HuH-7 (cell line): ENCODE results near the gene TBC1D13.
"Not testable (repeated sequence)": the region's sequence is repeated elsewhere in the genome, so short reads cannot be mapped to it uniquely, and the experiment has no call there.

ENCODE experiments used
- DNase-seq: peaks from one replicate; pipeline ENCODE4 v3.0.0; 2011; ENCODE audit warnings: low spot score

TBC1D13 gene

GRCh38 chr9:128785427-128785826 is 1.6 kb upstream of the TBC1D13 start:
- no peak for DNase-seq

- no peak for DNase-seq
Observed at GRCh38 chr9:128787659-128788058, 606 bp downstream of the TBC1D13 start.

- no peak for DNase-seq
Observed at GRCh38 chr9:128788445-128788844, 1.4 kb downstream of the TBC1D13 start.

GRCh38 chr9:128790536-128790935 is 3.5 kb downstream of the TBC1D13 start:
- no peak for DNase-seq

GRCh38 chr9:128792134-128792533 is 5.1 kb downstream of the TBC1D13 start:
- no peak for DNase-seq

- no peak for DNase-seq
Observed at GRCh38 chr9:128792978-128793686, 6.1 kb downstream of the TBC1D13 start.

- not testable (repeated sequence) for DNase-seq
Observed at GRCh38 chr9:128794961-128795360, 7.9 kb downstream of the TBC1D13 start.

- no peak for DNase-seq
Observed at GRCh38 chr9:128798896-128799295, 11.8 kb downstream of the TBC1D13 start.

GRCh38 chr9:128800061-128800460 is 13.0 kb downstream of the TBC1D13 start:
- no peak for DNase-seq

- DNase-seq, result no peak
Observed at GRCh38 chr9:128802482-128802881, 15.4 kb downstream of the TBC1D13 start.

- DNase-seq, result no peak
Observed at GRCh38 chr9:128805661-128806060, 18.6 kb downstream of the TBC1D13 start.

GRCh38 chr9:128807827-128808226 is 20.8 kb downstream of the TBC1D13 start:
- no peak for DNase-seq

- no peak for DNase-seq
Observed at GRCh38 chr9:128808543-128808942, 21.5 kb downstream of the TBC1D13 start.

GRCh38 chr9:128809036-128809599 is 22.1 kb downstream of the TBC1D13 start:
- DNase-seq, result no peak

GRCh38 chr9:128809831-128810230 is 22.8 kb downstream of the TBC1D13 start:
- no peak for DNase-seq

GRCh38 chr9:128810873-128811272 is 23.8 kb downstream of the TBC1D13 start:
- no peak for DNase-seq

GRCh38 chr9:128818099-128818838 is 31.2 kb downstream of the TBC1D13 start, which contains the start of gene ENDOG:
Gene ENDOG (plus strand): TSS chr9:128818500. CDS start chr9:128818685, 185 bp downstream.
- DNase-seq, result peak; percentile 99

- peak; percentile 74 for DNase-seq
Observed at GRCh38 chr9:128818839-128819715, 32.0 kb downstream of the TBC1D13 start.

GRCh38 chr9:128819716-128820664 is 32.9 kb downstream of the TBC1D13 start:
- no peak for DNase-seq

GRCh38 chr9:128820665-128821583 is 33.9 kb downstream of the TBC1D13 start:
- no peak for DNase-seq
